Panc1 (cell line): ENCODE measurements around the gene ZNF398. TPM values are rescaled to one million over a fixed set of nuclear protein-coding genes. Genes with fewer than 3 reads are reported as not detected.

Experiments used
- ATAC-seq: fragments of 200-7000 bp; cut with Tn5 transposase; 2 replicates; pipeline ENCODE4 v1.9.1; 2020; ENCODE audit warnings: mild to moderate bottlenecking, moderate library complexity
- BruUV-seq: library from RNA; stranded (reverse); fragments of 400-500 nt; replicated peaks from 2 replicates; lab custom pipeline; 2021; lab: Mats Ljungman, UMichigan
- CTCF ChIA-PET: fragments of 300-600 bp; sonication (Branson Sonifier 250); formaldehyde crosslinking; loops from one replicate; lab custom pipeline; 2022; ENCODE audit warnings: antibody characterized with exemption; lab: Charles Lee
- POLR2A ChIA-PET: fragments of 300-600 bp; sonication (Branson Sonifier 250); formaldehyde crosslinking; loops from one replicate; lab custom pipeline; 2022; ENCODE audit warnings: antibody characterized with exemption; lab: Charles Lee
- DNase-seq: peaks from one replicate; pipeline ENCODE4 v3.0.0-alpha.2; 2010; ENCODE audit warnings: low read depth, low spot score
- H3K27ac ChIP-seq: 2 replicates; pipeline ENCODE4 v1.5.1; 2011; ENCODE audit warnings: mild to moderate bottlenecking, low read length, inconsistent platforms
- H3K27me3 ChIP-seq: fragments of 200-500 bp; sonication (Bioruptor generic); 2 replicates; pipeline ENCODE4 v1.6.0; 2014; ENCODE audit warnings: low read length, inconsistent platforms; ENCODE audit not compliant: control insufficient read depth, insufficient read depth
- H3K36me3 ChIP-seq: fragments of 200-500 bp; sonication (Bioruptor generic); 2 replicates; pipeline ENCODE4 v1.5.1; 2014; ENCODE audit warnings: inconsistent platforms, mild to moderate bottlenecking, low read length, moderate library complexity; ENCODE audit not compliant: control insufficient read depth, insufficient read depth
- H3K4me1 ChIP-seq: 2 replicates; pipeline ENCODE4 v1.5.1; 2011; ENCODE audit warnings: inconsistent platforms, mild to moderate bottlenecking, low read length, moderate library complexity; ENCODE audit not compliant: control insufficient read depth, insufficient read depth
- H3K4me3 ChIP-seq, 2 experiments: 2 replicates each; pipeline ENCODE4 v1.5.1; 2011 to 2012; ENCODE audit warnings: low read depth in 2 of 2, low read length in 2 of 2, mild to moderate bottlenecking in 2 of 2, inconsistent platforms in 1 of 2, moderate library complexity in 1 of 2
- H3K9me3 ChIP-seq: fragments of 200-500 bp; sonication (Bioruptor generic); 2 replicates; pipeline ENCODE4 v1.5.1; 2014; ENCODE audit warnings: low read depth, mild to moderate bottlenecking, inconsistent platforms, low read length, moderate library complexity; ENCODE audit not compliant: control insufficient read depth, insufficient read depth
- CTCF ChIP-seq: fragments of 450-650 bp; IDR thresholded peaks from 2 replicates; pipeline ENCODE4 v1.5.1; 2017; ENCODE audit warnings: mild to moderate bottlenecking
- POLR2AphosphoS5 ChIP-seq: IDR thresholded peaks from 2 replicates; pipeline ENCODE4 v1.6.1; 2012; ENCODE audit warnings: mild to moderate bottlenecking, low read depth, low read length, moderate library complexity
- REST ChIP-seq, 2 experiments: IDR thresholded peaks; 2 replicates each; pipeline ENCODE4 v1.6.1; 2011 to 2012; ENCODE audit warnings: low read depth in 2 of 2, control low read depth in 1 of 2, low read length in 1 of 2, mild to moderate bottlenecking in 1 of 2, moderate library complexity in 1 of 2; ENCODE audit not compliant: insufficient read depth in 1 of 2
- SIN3A ChIP-seq: IDR thresholded peaks from 2 replicates; pipeline ENCODE4 v1.6.1; 2012; ENCODE audit warnings: low read depth, mild to moderate bottlenecking, low read length, moderate library complexity, borderline replicate concordance; ENCODE audit not compliant: insufficient read depth
- TCF7L2 ChIP-seq: IDR thresholded peaks from 2 replicates; pipeline ENCODE4 v1.6.1; 2011; ENCODE audit warnings: mild to moderate bottlenecking, low read depth, low read length, inconsistent platforms
- in situ Hi-C: cut with HindIII; loops from 2 replicates; pipeline ENCODE4 v1.10.0; 2016; ENCODE audit warnings: low sequenced_read_pairs, low pct_unique_long_range_greater_than_20kb
- intact Hi-C: fragments of 100-400 bp; cut with micrococcal nuclease; formaldehyde crosslinking; loops from one replicate; pipeline ENCODE4 v1.10.0; 2022; ENCODE audit not compliant: unreplicated experiment
- total RNA-seq: library from RNA; stranded (reverse); gene quantifications from one replicate; pipeline ENCODE4 v1.2.1, GENCODE V29; 2021; ENCODE audit not compliant: unreplicated experiment

The ZNF398 gene
- total RNA-seq, 1 experiment from 2014 or later = 14.1 TPM

- H3K9me3 ChIP-seq = no peaks in the 10 kb centered on the region
- TF ChIP-seq TCF7L2 = no peak
- no peak for TF ChIP-seq POLR2AphosphoS5
- intact Hi-C loops (no loop called here), in situ Hi-C loops (no loop called here)
- ChIA-PET CTCF (no interaction called here), POLR2A (no interaction called here)
- no peaks in the 10 kb centered on the region for H3K27me3 ChIP-seq
- DNase-seq = no peak
- no TSS peak for BruUV-seq
- no peaks in the 10 kb centered on the region for H3K4me1 ChIP-seq
- H3K36me3 ChIP-seq = no peaks in the 10 kb centered on the region
- no peak overlapping the region for H3K4me3 ChIP-seq
- H3K27ac ChIP-seq = no peak overlapping the region
- ATAC-seq = no peak
Measured at GRCh38 chr7:149100821-149101220, 46.4 kb upstream of the ZNF398 start.

GRCh38 chr7:149102666-149103065, 44.6 kb upstream of the ZNF398 start:
- Histone ChIP-seq H3K4me3 (no peak overlapping the region), H3K9me3 (no peaks in the 10 kb centered on the region), H3K27ac (no peak overlapping the region), H3K36me3 (no peaks in the 10 kb centered on the region), H3K4me1 (no peaks in the 10 kb centered on the region), H3K27me3 (no peaks in the 10 kb centered on the region)
- intact Hi-C loops (no loop called here), in situ Hi-C loops (no loop called here)
- BruUV-seq = no TSS peak
- no peak for DNase-seq
- TF ChIP-seq REST (IDR thresholded peaks at IDR 0.05; ENCODE audit: insufficient read depth in 1 of 2, low read depth in 2 of 2, low read length in 1 of 2) = no peak
- ATAC-seq = no peak
- CTCF ChIA-PET = no interaction called here
- POLR2A ChIA-PET = no interaction called here

GRCh38 chr7:149103424-149103823, 43.8 kb upstream of the ZNF398 start:
- H3K27ac ChIP-seq = no peak overlapping the region
- no peaks in the 10 kb centered on the region for H3K9me3 ChIP-seq
- H3K27me3 ChIP-seq = no peaks in the 10 kb centered on the region
- intact Hi-C loops (no loop called here), in situ Hi-C loops (no loop called here)
- no peaks in the 10 kb centered on the region for H3K36me3 ChIP-seq
- ChIA-PET CTCF (no interaction called here), POLR2A (no interaction called here)
- TF ChIP-seq POLR2AphosphoS5 (no peak), REST (IDR thresholded peaks at IDR 0.05; ENCODE audit: insufficient read depth in 1 of 2, low read depth in 2 of 2, low read length in 1 of 2) (no peak), TCF7L2 (no peak), CTCF (no peak), SIN3A (no peak)
- no peak for ATAC-seq
- DNase-seq = no peak
- no TSS peak for BruUV-seq
- H3K4me3 ChIP-seq = no peak overlapping the region
- H3K4me1 ChIP-seq = no peaks in the 10 kb centered on the region
